Epithelial cell of esophagus (primary cell): Measurements from ENCODE around the gene ZNF594.
"Not testable (repeated sequence)": the region's sequence is repeated elsewhere in the genome, so short reads cannot be mapped to it uniquely, and the experiment has no call there.

Source experiments
- DNase-seq: peaks from one replicate; pipeline ENCODE4 v3.0.0; 2010; ENCODE audit warnings: low read depth
- H3K4me3 ChIP-seq: 2 replicates; pipeline ENCODE4 v1.5.1; 2011; ENCODE audit warnings: mild to moderate bottlenecking, low read length, control low read depth
- TF ChIP-seq, protein P1 (sequence below): IDR thresholded peaks from 2 replicates; pipeline ENCODE4 v1.5.1; 2011; ENCODE audit warnings: low read depth, mild to moderate bottlenecking, low read length, control low read depth, inconsistent platforms; ENCODE audit not compliant: insufficient read depth; ENCODE audit errors: missing control alignments

Gene ZNF594

DNA sequence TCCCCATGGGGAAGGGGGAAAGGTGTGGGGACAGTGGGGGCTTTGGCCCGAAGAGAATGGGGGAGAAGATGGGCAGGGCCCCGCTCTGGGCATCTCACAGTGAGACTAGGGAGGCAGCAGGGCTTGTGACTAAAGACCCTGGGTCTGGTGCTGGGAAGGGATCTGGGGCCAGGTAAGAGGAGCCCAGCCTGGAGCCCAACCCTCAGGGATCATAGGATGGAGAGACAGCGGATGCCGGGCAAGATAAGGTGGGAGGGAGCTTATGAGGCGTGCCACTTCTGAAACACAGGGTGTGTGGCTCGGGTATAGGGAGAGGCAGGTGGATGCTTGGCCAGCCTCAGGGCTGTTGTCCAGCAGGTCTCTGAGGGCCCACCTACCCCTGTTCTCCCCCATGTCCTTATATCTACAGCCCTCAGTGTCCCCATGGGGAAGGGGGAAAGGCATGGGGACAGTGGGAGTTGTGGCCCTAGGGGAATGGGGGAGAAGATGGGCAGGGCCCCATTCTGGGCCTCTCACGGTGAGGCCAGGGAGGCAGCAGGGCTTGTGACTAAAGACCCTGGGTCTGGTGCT, 60.4 kb downstream of the ZNF594 start:
- H3K4me3 ChIP-seq, result no peak overlapping the region
- no peak for DNase-seq
- TF ChIP-seq, protein P1, sequence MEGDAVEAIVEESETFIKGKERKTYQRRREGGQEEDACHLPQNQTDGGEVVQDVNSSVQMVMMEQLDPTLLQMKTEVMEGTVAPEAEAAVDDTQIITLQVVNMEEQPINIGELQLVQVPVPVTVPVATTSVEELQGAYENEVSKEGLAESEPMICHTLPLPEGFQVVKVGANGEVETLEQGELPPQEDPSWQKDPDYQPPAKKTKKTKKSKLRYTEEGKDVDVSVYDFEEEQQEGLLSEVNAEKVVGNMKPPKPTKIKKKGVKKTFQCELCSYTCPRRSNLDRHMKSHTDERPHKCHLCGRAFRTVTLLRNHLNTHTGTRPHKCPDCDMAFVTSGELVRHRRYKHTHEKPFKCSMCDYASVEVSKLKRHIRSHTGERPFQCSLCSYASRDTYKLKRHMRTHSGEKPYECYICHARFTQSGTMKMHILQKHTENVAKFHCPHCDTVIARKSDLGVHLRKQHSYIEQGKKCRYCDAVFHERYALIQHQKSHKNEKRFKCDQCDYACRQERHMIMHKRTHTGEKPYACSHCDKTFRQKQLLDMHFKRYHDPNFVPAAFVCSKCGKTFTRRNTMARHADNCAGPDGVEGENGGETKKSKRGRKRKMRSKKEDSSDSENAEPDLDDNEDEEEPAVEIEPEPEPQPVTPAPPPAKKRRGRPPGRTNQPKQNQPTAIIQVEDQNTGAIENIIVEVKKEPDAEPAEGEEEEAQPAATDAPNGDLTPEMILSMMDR, result no peak

DNA sequence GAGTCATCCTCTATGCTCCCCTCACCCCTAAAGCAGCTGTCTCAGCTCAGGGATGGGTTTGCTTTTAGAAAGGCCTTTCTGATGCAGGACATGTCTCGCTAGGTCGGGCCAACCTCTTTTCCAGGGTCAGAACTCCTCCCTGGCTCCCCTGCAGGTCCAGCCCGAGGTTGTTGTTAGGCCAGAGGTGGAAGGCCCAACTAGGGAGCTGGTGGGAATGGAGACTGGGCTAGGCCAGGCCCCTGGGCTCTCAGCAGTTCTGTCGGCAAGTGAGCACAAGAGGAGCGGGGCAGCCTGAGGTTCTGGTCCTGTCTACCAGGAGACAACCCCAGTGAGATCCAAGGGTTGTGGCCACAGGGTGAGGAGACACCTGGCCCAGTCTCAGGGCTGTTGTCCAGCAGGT, 61.0 kb downstream of the ZNF594 start:
- not testable (repeated sequence) for DNase-seq

DNA sequence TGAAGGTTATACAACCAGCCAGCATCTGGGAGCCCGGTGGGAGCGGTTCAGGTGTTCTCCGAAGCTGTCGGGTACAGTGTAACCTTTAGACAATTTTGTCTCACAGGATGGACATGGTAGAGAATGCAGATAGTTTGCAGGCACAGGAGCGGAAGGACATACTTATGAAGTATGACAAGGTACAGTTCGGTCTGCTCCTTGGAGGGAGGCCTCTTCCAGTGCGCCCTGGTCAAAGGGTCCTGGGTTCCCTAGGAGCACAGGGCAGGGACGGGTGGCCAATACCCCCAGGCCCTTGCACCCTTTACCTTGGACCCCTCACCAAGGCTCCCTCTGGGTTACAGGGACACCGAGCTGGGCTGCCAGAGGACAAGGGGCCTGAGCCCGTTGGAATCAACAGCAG, 61.4 kb downstream of the ZNF594 start:
- H3K4me3 ChIP-seq, DNase-seq: not testable (repeated sequence)

More for the DNA sequence above, 61.0 kb downstream of the ZNF594 start:
- not testable (repeated sequence) for H3K4me3 ChIP-seq

DNA sequence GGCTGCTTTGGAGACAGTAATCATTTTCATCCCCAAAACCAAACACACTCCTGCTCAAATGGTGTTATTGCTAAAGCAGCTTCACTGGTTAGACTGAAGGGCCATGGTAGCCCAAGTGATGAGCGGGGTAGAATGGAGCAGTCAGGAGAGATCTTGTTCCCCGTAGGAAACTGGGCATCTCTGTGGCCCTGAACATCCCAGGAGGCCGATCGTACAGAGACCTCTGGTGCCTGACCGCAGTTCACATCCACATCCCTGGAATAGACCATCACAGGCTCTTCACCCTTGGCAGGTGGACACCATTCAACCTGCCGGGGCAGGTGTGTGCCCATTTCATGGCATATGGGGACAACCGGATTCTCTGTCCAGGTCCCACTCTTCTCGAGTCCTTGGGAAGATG, 61.9 kb downstream of the ZNF594 start:
- DNase-seq, H3K4me3 ChIP-seq: not testable (repeated sequence)
